ENCODE measurements around the gene TATDN2. TPM values are rescaled to one million over a fixed set of nuclear protein-coding genes. Genes with fewer than 3 reads are reported as not detected.

TATDN2 gene
- total and polyA plus RNA-seq, 2 donors (not counting 3 experiments of a cell fraction or from before 2014, with no cell fraction given), result 10.7 to 26.8 TPM

DNA sequence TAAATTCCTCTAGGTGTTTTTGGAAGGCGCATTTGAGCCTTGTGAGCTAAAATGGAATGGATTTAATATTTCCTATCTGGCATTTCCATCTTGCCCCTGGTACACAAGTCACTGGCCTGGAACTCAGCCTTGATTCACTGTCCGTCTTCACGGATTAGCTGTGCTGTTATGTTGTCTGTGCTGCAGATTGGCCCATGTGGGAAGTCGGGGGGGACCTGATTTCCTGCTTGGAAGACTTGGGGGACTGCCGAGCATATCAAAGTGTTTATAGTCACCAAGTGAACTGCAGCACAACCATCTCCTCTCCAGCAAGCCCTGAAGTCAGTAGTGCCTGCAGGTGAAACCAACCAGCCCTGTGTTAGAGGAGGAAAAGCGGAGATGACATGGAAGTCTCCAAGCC, 32.3 kb downstream of the TATDN2 start:
- Histone ChIP-seq H3K27ac (ENCODE audit: insufficient read depth, low read depth, low read length) (no peak overlapping the region), H3K4me2 (ENCODE audit: insufficient read depth, low read length) (no peak overlapping the region), H2AFZ (ENCODE audit: low read depth, low read length) (no peak overlapping the region), H3K9me3 (replicated peaks; ENCODE audit: control insufficient read depth, insufficient read depth, low read length) (no peaks in the 10 kb centered on the region), H3K79me2 (ENCODE audit: control insufficient read depth, insufficient read depth, low read length) (peaks cover 5% of the 10 kb centered on the region), H4K20me1 (replicated peaks; ENCODE audit: control insufficient read depth, extremely low read depth, insufficient read depth, low read length) (peaks cover 2% of the 10 kb centered on the region), H3K9me1 (replicated peaks; ENCODE audit: control insufficient read depth, extremely low read depth, insufficient read depth, low read length) (no peaks in the 10 kb centered on the region), H3K36me3 (ENCODE audit: control insufficient read depth in 2 of 2, extremely low read depth in 1 of 2, insufficient read depth in 2 of 2, low read length in 2 of 2) (peaks cover 3 to 15% of the 10 kb centered on the region in 2 experiments), H3K9ac (replicated peaks; ENCODE audit: extremely low read depth, insufficient read depth, low read length) (no peak overlapping the region), H3K4me1 (ENCODE audit: control insufficient read depth, extremely low read depth, insufficient read depth, low read length) (no peaks in the 10 kb centered on the region), H3K27me3 (ENCODE audit: control insufficient read depth in 2 of 2, insufficient read depth in 2 of 2, low read length in 2 of 2) (no peaks in the 10 kb centered on the region), H3K4me3 (replicated peaks in 1 of 3; ENCODE audit: insufficient read depth in 1 of 3, low read depth in 1 of 3, low read length in 3 of 3) (no peak overlapping the region)
- DNase-seq (ENCODE audit: low read depth, low spot score) (no peak), FAIRE-seq (no peak)
- TF ChIP-seq, protein P1, sequence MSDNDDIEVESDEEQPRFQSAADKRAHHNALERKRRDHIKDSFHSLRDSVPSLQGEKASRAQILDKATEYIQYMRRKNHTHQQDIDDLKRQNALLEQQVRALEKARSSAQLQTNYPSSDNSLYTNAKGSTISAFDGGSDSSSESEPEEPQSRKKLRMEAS (IDR thresholded peaks at IDR 0.05; ENCODE audit: insufficient read depth, insufficient read length), result no peak
- TF ChIP-seq POLR2AphosphoS5 (IDR thresholded peaks at IDR 0.05; ENCODE audit: insufficient read depth, low read depth, low read length), result no peak
- no peak for TF ChIP-seq JUN (IDR thresholded peaks at IDR 0.05; ENCODE audit: borderline replicate concordance, insufficient read depth, insufficient read length, low read depth)
- no peak for TF ChIP-seq MYC (IDR thresholded peaks at IDR 0.05; ENCODE audit: low read depth, low read length)
- no peak for TF ChIP-seq FOS (IDR thresholded peaks at IDR 0.05; ENCODE audit: borderline replicate concordance, insufficient read depth, low read length)
- BruUV-seq (replicated peaks), result TSS peak; percentile 23
- dilution Hi-C loops (cut with MboI; ENCODE audit: extremely low pct_ligation_motif_present, low sequenced_read_pairs), result no loop called here
- ChIA-PET POLR2A (interaction anchor here (0.5 kb wide), 1 partner anchor 400 kb away, joined by 5 read pairs; no protein-coding TSS in a partner anchor), CTCF (interaction anchor here (1.4 to 1.5 kb wide), 2 partner anchors 10 to 17 kb away, joined by 4 to 5 read pairs; no protein-coding TSS in a partner anchor)
- intact Hi-C loops (cut with micrococcal nuclease), result no loop called here

DNA sequence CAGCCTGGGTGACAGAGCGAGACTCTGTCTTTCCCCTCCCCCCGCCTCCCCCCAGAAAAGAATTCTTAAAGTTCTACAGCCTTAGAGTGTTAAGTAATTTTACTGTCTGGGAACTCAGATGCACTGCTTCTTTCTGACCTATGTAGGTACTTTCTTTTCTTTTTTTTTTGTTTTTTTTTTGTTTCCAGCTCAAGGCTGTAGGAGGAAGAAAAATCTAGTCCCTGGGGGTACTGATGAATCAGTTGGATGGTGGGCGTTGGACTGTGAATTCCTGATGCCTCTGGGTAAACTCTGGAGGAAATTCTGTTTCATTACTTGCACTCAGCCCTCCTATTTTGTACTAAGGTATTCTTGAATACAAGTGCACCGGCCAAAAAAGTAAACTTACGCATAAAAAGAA, 33.7 kb downstream of the TATDN2 start:
- Histone ChIP-seq H3K9me3 (replicated peaks; ENCODE audit: control insufficient read depth, insufficient read depth, low read length) (no peaks in the 10 kb centered on the region), H3K36me3 (ENCODE audit: control insufficient read depth in 2 of 2, extremely low read depth in 1 of 2, insufficient read depth in 2 of 2, low read length in 2 of 2) (peaks cover 3 to 15% of the 10 kb centered on the region in 2 experiments), H3K9ac (replicated peaks; ENCODE audit: extremely low read depth, insufficient read depth, low read length) (no peak overlapping the region), H3K4me1 (ENCODE audit: control insufficient read depth, extremely low read depth, insufficient read depth, low read length) (no peaks in the 10 kb centered on the region), H2AFZ (ENCODE audit: low read depth, low read length) (no peak overlapping the region), H4K20me1 (replicated peaks; ENCODE audit: control insufficient read depth, extremely low read depth, insufficient read depth, low read length) (peaks cover under 1% of the 10 kb centered on the region), H3K79me2 (ENCODE audit: control insufficient read depth, insufficient read depth, low read length) (peaks cover 2% of the 10 kb centered on the region), H3K4me2 (ENCODE audit: insufficient read depth, low read length) (no peak overlapping the region), H3K9me1 (replicated peaks; ENCODE audit: control insufficient read depth, extremely low read depth, insufficient read depth, low read length) (no peaks in the 10 kb centered on the region), H3K27me3 (ENCODE audit: control insufficient read depth in 2 of 2, insufficient read depth in 2 of 2, low read length in 2 of 2) (no peaks in the 10 kb centered on the region), H3K4me3 (replicated peaks in 1 of 3; ENCODE audit: insufficient read depth in 1 of 3, low read depth in 1 of 3, low read length in 3 of 3) (no peak overlapping the region), H3K27ac (ENCODE audit: insufficient read depth, low read depth, low read length) (no peak overlapping the region)
- ChIA-PET POLR2A (interaction anchor here (0.7 kb wide), 1 partner anchor 19 kb away, joined by 5 read pairs; no protein-coding TSS in a partner anchor), CTCF (interaction anchor here (1.0 to 2.0 kb wide), 4 partner anchors 10 to 349 kb away, joined by 3 to 5 read pairs (median 4); no protein-coding TSS in a partner anchor)
- DNase-seq (ENCODE audit: low read depth, low spot score) (no peak), FAIRE-seq (no peak)
- BruUV-seq (replicated peaks), result no TSS peak
- dilution Hi-C loops (cut with MboI; ENCODE audit: extremely low pct_ligation_motif_present, low sequenced_read_pairs), result no loop called here
- intact Hi-C loops (cut with micrococcal nuclease), result no loop called here
- no peak for TF ChIP-seq JUN (IDR thresholded peaks at IDR 0.05; ENCODE audit: borderline replicate concordance, insufficient read depth, insufficient read length, low read depth)
- TF ChIP-seq MYC (IDR thresholded peaks at IDR 0.05; ENCODE audit: low read depth, low read length), result no peak
- TF ChIP-seq GATA2 (IDR thresholded peaks at IDR 0.05; ENCODE audit: insufficient read depth, insufficient read length, low read depth, low read length), result no peak
- TF ChIP-seq EZH2 (IDR thresholded peaks at IDR 0.05; ENCODE audit: borderline replicate concordance, low read depth, low read length, severe bottlenecking), result no peak
- no peak for TF ChIP-seq POLR2A (IDR thresholded peaks at IDR 0.05; ENCODE audit: low read depth, low read length)
- TF ChIP-seq FOS (IDR thresholded peaks at IDR 0.05; ENCODE audit: borderline replicate concordance, insufficient read depth, low read length), result no peak
- TF ChIP-seq POLR2AphosphoS5 (IDR thresholded peaks at IDR 0.05; ENCODE audit: insufficient read depth, low read depth, low read length), result no peak
- TF ChIP-seq, protein P2, sequence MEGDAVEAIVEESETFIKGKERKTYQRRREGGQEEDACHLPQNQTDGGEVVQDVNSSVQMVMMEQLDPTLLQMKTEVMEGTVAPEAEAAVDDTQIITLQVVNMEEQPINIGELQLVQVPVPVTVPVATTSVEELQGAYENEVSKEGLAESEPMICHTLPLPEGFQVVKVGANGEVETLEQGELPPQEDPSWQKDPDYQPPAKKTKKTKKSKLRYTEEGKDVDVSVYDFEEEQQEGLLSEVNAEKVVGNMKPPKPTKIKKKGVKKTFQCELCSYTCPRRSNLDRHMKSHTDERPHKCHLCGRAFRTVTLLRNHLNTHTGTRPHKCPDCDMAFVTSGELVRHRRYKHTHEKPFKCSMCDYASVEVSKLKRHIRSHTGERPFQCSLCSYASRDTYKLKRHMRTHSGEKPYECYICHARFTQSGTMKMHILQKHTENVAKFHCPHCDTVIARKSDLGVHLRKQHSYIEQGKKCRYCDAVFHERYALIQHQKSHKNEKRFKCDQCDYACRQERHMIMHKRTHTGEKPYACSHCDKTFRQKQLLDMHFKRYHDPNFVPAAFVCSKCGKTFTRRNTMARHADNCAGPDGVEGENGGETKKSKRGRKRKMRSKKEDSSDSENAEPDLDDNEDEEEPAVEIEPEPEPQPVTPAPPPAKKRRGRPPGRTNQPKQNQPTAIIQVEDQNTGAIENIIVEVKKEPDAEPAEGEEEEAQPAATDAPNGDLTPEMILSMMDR (IDR thresholded peaks at IDR 0.05; ENCODE audit: extremely low read depth in 1 of 2, insufficient read depth in 1 of 2, low read depth in 1 of 2, low read length in 2 of 2), result no peak
- TF ChIP-seq, protein P1 (IDR thresholded peaks at IDR 0.05; ENCODE audit: insufficient read depth, insufficient read length), result no peak
